Measurements from ENCODE around the gene MEIS2.

The MEIS2 gene

GRCh38 chr15:37099319-37100108, 835 bp downstream of the MEIS2 start:
- FAIRE-seq (no peak), DNase-seq (ENCODE audit: insufficient read length, low spot score) (no peak)
- TF ChIP-seq, protein P1, sequence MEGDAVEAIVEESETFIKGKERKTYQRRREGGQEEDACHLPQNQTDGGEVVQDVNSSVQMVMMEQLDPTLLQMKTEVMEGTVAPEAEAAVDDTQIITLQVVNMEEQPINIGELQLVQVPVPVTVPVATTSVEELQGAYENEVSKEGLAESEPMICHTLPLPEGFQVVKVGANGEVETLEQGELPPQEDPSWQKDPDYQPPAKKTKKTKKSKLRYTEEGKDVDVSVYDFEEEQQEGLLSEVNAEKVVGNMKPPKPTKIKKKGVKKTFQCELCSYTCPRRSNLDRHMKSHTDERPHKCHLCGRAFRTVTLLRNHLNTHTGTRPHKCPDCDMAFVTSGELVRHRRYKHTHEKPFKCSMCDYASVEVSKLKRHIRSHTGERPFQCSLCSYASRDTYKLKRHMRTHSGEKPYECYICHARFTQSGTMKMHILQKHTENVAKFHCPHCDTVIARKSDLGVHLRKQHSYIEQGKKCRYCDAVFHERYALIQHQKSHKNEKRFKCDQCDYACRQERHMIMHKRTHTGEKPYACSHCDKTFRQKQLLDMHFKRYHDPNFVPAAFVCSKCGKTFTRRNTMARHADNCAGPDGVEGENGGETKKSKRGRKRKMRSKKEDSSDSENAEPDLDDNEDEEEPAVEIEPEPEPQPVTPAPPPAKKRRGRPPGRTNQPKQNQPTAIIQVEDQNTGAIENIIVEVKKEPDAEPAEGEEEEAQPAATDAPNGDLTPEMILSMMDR (IDR thresholded peaks at IDR 0.05; ENCODE audit: insufficient read depth, missing control alignments): no peak

DNA sequence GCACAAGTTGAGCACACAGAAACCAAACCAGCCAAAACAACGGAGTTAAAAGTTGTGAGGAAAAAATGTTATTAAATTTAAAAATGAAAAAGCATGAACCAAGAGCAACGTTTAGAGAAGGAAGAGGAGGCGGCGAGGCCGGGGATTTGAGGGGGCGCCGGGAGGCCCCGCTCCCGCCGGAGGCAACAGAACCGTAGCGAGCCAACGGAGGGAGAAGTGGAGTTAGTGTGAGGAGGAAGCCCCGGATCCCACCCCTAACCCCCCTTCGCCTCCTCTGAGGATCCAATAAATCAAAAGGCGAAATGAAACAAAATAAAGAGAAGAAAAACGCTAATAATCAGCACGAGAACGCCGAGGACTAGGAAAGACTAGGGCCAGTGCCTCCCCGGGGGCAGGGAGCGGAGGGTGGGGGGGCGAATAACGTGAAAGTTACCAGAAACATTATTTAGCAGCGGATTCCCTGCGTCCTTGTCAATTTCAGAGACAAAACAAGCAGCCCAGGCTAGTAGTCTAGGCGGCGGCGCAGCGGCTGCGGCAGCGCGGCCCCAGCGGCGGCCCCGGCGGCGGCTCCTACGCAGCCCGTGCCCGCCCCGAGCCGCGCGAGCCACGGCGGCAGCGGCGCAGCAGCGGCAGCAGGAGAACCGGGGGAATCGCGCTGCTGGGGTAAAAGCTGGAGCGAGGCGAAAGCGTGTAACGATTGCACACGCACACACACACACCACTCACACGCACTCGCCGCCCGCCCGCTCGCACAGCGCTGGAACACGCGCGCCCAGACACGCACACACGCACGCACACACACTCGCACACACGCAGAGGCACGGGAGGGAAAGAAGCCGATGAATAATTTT, 1.7 kb downstream of the MEIS2 start:
- DNase-seq (ENCODE audit: insufficient read length, low spot score) (no peak), FAIRE-seq (no peak)

GRCh38 chr15:37097144-37097919, 3.0 kb downstream of the MEIS2 start:
- no peak for DNase-seq (ENCODE audit: insufficient read length, low spot score)
- TF ChIP-seq, protein P1 (IDR thresholded peaks at IDR 0.05; ENCODE audit: insufficient read depth, missing control alignments): no peak
- FAIRE-seq: no peak

More for the DNA sequence above, 1.7 kb downstream of the MEIS2 start:
- TF ChIP-seq, protein P1 (IDR thresholded peaks at IDR 0.05; ENCODE audit: insufficient read depth, missing control alignments): no peak

DNA sequence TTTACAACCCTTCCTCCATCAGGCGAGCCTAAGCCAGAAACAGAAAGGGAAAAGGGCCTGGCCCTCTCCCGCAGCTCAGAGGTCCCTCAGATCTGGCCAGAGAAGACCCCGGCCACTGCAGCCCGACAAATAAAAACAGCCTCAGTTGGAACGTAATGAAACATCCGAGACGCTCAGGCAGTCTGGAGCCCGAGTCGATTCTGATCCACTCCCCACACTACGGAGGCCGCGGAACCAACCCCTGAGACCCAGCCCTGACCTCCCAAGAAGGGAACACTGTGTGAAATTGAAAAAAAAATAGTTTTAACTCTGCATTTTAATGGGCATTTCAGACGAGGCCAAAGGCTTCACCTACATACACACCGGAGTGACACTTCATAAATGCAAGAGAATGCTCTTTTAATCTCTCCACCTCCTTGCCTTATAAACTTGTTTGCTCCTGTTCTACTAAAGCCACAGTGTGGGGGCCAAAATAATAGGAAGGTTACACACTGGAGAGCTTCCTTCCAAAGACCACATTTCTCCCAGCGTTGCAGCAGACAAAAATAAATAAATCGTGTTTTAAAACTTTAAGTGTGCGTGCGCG, 3.7 kb downstream of the MEIS2 start:
- TF ChIP-seq, protein P1 (IDR thresholded peaks at IDR 0.05; ENCODE audit: insufficient read depth, missing control alignments): no peak
- FAIRE-seq: no peak

GRCh38 chr15:37095770-37096557, 4.4 kb downstream of the MEIS2 start:
- DNase-seq (ENCODE audit: insufficient read length, low spot score) (no peak), FAIRE-seq (no peak)
- TF ChIP-seq, protein P1 (IDR thresholded peaks at IDR 0.05; ENCODE audit: insufficient read depth, missing control alignments): no peak

More for the DNA sequence above, 3.7 kb downstream of the MEIS2 start:
- no peak for DNase-seq (ENCODE audit: insufficient read length, low spot score)

All from D721Med (cell line).